Astrocyte (in vitro differentiated cells and primary cell): ENCODE data around the gene FRMPD2.

Experiments used
- EZH2 ChIP-seq: IDR thresholded peaks from 2 replicates; pipeline ENCODE4 v1.6.1; 2012; ENCODE audit warnings: mild to moderate bottlenecking, low read length, inconsistent platforms; ENCODE audit not compliant: insufficient read depth
- TF ChIP-seq, protein P1 (sequence below): IDR thresholded peaks from 2 replicates; pipeline ENCODE4 v1.5.1; 2011; ENCODE audit warnings: low read depth, mild to moderate bottlenecking, inconsistent platforms, low read length, moderate library complexity; ENCODE audit not compliant: insufficient read depth

DNA sequence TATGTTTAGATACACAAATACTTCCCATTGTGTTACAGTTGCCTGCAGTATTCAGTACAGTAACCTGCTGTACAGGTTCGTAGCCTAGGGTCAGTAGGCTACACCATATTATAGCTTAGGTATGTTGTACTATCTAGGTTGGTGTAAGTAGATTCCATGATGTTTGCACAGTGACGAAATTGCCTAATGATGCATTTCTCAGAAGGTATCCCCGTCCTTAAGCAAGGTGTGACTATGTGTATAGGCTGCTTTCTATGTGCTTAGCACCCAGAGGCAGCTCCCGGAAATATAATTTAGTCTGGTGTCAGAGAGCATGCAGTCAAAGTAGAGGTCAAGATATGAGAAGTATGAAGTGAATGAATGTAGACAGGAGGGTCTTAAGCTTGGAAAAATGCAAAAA is 41.7 kb upstream of the FRMPD2 start:
- TF ChIP-seq, protein P1, sequence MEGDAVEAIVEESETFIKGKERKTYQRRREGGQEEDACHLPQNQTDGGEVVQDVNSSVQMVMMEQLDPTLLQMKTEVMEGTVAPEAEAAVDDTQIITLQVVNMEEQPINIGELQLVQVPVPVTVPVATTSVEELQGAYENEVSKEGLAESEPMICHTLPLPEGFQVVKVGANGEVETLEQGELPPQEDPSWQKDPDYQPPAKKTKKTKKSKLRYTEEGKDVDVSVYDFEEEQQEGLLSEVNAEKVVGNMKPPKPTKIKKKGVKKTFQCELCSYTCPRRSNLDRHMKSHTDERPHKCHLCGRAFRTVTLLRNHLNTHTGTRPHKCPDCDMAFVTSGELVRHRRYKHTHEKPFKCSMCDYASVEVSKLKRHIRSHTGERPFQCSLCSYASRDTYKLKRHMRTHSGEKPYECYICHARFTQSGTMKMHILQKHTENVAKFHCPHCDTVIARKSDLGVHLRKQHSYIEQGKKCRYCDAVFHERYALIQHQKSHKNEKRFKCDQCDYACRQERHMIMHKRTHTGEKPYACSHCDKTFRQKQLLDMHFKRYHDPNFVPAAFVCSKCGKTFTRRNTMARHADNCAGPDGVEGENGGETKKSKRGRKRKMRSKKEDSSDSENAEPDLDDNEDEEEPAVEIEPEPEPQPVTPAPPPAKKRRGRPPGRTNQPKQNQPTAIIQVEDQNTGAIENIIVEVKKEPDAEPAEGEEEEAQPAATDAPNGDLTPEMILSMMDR = no peak
- TF ChIP-seq EZH2 = no peak
